Esophagus muscularis mucosa (tissue), 4 donors: ENCODE data around the gene NOX5. TPM values are rescaled to one million over a fixed set of nuclear protein-coding genes. Genes with fewer than 3 reads are reported as not detected.

Experiments used
- DNase-seq: peaks from one replicate; pipeline ENCODE4 v3.0.0-alpha.2; 2017; ENCODE audit errors: extremely low spot score
- H3K27ac ChIP-seq, 4 donors: fragments of 200-600 bp; sonication (generic); replicated peaks in 1 of 4; 1 replicate in 3 of 4; 2 replicates in 1 of 4; pipeline ENCODE4 v1.5.1; 2016 to 2019; ENCODE audit warnings: mild to moderate bottlenecking in 1 of 4
- H3K27me3 ChIP-seq, 4 donors: fragments of 200-600 bp; sonication (generic); one replicate each; pipeline versions ENCODE4 v1.5.1 to v1.6.0; 2016 to 2019
- H3K36me3 ChIP-seq, 4 donors: fragments of 200-600 bp; sonication (generic); one replicate each; pipeline ENCODE4 v1.5.1; 2016 to 2019
- H3K4me1 ChIP-seq, 4 donors: fragments of 200-600 bp; sonication (generic); one replicate each; pipeline ENCODE4 v1.5.1; 2016 to 2019
- H3K4me3 ChIP-seq, 4 donors: fragments of 200-600 bp; sonication (generic); 1 replicate in 2 of 4; 2 replicates in 2 of 4; pipeline ENCODE4 v1.5.1; 2016 to 2019; ENCODE audit warnings: mild to moderate bottlenecking in 4 of 4, moderate library complexity in 1 of 4
- H3K9me3 ChIP-seq, 4 donors: fragments of 200-600 bp; sonication (generic); 1 replicate in 3 of 4; 2 replicates in 1 of 4; pipeline ENCODE4 v1.5.1; 2016 to 2019
- EP300 ChIP-seq: sonication (generic); formaldehyde crosslinking; IDR thresholded peaks from one replicate; pipeline ENCODE4 v1.6.1; 2017; ENCODE audit warnings: antibody characterized with exemption
- POLR2A ChIP-seq: fragments of 450-650 bp; IDR thresholded peaks from one replicate; pipeline ENCODE4 v1.6.1; 2017; ENCODE audit warnings: antibody characterized with exemption, moderate library complexity, mild to moderate bottlenecking, low read depth
- POLR2AphosphoS5 ChIP-seq, 2 donors: sonication (generic); formaldehyde crosslinking; IDR thresholded peaks; one replicate each; pipeline ENCODE4 v1.6.1; 2017; ENCODE audit warnings: antibody characterized with exemption in 2 of 2
- WGBS: methylation state at CpG from one replicate; pipeline ENCODE4 v1.1.5; 2018; 5-methylcytosine and 5-hydroxymethylcytosine counted together
- intact Hi-C: fragments of 100-400 bp; cut with DNase I; formaldehyde crosslinking; loops from one replicate; pipeline ENCODE4 v1.15.1; 2023
- total RNA-seq, 4 donors: library from RNA; depleted of rRNA; stranded (reverse); fragments of >200 nt; gene quantifications; one replicate each; pipeline versions ENCODE4 v1.1.0 to v1.2.1, GENCODE V29; 2016
- TF ChIP-seq, protein P1 (sequence below), 3 experiments: fragments of 200-600 bp in 2 of 3; fragments of 450-650 bp in 1 of 3; sonication (generic) in 2 of 3; IDR thresholded peaks; one replicate each; pipeline ENCODE4 v1.5.1; 2017 to 2019; ENCODE audit warnings: antibody characterized with exemption in 3 of 3, mild to moderate bottlenecking in 2 of 3, moderate library complexity in 1 of 3

Gene NOX5
- total RNA-seq, 4 donors from 2014 or later: under 0.01 to 0.66 (median 0.34) TPM

DNA sequence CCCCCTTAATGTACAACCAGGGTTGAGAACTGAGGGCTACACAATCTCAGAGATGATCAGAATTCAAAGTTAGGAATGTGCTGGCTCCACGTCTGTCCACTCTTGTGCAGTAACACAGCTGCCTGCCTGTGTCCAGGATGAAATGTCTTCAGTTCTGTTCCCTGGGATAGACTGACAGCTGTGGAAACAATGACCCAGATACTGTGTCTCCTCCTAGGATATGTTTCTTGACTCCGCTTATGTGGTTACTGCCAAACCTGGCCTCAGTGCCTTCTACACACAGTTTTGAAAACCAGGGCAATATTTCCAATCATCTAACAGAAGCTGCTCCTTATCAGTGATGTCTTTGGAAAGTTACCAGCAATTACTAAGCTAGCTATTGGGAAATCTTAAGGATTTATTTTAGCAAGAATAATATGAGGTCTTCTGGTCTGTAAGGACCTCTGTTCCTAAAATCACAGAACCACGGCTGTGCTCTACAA, 67.6 kb downstream of the NOX5 start:
- intact Hi-C loops: no loop called here
- peaks cover 0 to 33% (median 25%) of the 10 kb centered on the region in 4 donors for H3K4me1 ChIP-seq
- H3K4me3 ChIP-seq: no peak overlapping the region
- no peaks in the 10 kb centered on the region for H3K36me3 ChIP-seq
- H3K9me3 ChIP-seq: no peaks in the 10 kb centered on the region
- DNase-seq: no peak
- H3K27me3 ChIP-seq: peaks cover 0 to 10% (median 0%) of the 10 kb centered on the region in 4 donors
- 70% methylated on average over 3 of the region's 3 CpGs for WGBS
- TF ChIP-seq POLR2A: no peak
- TF ChIP-seq, protein P1, sequence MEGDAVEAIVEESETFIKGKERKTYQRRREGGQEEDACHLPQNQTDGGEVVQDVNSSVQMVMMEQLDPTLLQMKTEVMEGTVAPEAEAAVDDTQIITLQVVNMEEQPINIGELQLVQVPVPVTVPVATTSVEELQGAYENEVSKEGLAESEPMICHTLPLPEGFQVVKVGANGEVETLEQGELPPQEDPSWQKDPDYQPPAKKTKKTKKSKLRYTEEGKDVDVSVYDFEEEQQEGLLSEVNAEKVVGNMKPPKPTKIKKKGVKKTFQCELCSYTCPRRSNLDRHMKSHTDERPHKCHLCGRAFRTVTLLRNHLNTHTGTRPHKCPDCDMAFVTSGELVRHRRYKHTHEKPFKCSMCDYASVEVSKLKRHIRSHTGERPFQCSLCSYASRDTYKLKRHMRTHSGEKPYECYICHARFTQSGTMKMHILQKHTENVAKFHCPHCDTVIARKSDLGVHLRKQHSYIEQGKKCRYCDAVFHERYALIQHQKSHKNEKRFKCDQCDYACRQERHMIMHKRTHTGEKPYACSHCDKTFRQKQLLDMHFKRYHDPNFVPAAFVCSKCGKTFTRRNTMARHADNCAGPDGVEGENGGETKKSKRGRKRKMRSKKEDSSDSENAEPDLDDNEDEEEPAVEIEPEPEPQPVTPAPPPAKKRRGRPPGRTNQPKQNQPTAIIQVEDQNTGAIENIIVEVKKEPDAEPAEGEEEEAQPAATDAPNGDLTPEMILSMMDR (IDR thresholded peaks at IDR 0.05): no peak
- TF ChIP-seq EP300: no peak
- no peak for TF ChIP-seq POLR2AphosphoS5 (IDR thresholded peaks at IDR 0.05)
- peak overlapping the region; percentile 58 to 73 (median 63) for H3K27ac ChIP-seq

DNA sequence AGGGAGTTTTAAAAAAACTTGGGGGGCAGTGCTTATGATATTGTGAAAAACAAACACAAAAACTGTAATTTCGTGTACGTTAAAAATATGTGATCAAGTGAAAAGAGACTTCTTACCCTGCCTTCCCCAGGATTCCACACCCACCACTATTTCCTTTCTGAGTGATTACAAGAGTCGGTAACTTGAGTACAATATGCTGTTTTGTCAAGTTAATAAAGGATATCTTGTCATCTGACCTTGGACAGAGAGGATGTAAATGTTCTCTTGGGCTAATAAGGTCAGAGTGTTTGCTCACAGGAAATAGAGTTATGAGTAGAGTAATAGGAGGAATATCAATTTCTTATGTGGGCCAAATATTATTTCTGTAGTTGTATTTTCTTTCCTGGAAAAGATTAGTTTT, 68.1 kb downstream of the NOX5 start:
- peak overlapping the region; percentile 58 to 73 (median 63) for H3K27ac ChIP-seq
- no peaks in the 10 kb centered on the region for H3K36me3 ChIP-seq
- H3K4me1 ChIP-seq: peaks cover 0 to 33% (median 25%) of the 10 kb centered on the region in 4 donors
- H3K27me3 ChIP-seq: peaks cover 0 to 14% (median 0%) of the 10 kb centered on the region in 4 donors
- H3K9me3 ChIP-seq: no peaks in the 10 kb centered on the region
- intact Hi-C loops: no loop called here
- H3K4me3 ChIP-seq: no peak overlapping the region
- 49% methylated on average over 3 of the region's 3 CpGs for WGBS
- DNase-seq: no peak
- no peak for TF ChIP-seq POLR2A
- TF ChIP-seq POLR2AphosphoS5 (IDR thresholded peaks at IDR 0.05): no peak
- TF ChIP-seq EP300: no peak
- TF ChIP-seq, protein P1 (IDR thresholded peaks at IDR 0.05): no peak

DNA sequence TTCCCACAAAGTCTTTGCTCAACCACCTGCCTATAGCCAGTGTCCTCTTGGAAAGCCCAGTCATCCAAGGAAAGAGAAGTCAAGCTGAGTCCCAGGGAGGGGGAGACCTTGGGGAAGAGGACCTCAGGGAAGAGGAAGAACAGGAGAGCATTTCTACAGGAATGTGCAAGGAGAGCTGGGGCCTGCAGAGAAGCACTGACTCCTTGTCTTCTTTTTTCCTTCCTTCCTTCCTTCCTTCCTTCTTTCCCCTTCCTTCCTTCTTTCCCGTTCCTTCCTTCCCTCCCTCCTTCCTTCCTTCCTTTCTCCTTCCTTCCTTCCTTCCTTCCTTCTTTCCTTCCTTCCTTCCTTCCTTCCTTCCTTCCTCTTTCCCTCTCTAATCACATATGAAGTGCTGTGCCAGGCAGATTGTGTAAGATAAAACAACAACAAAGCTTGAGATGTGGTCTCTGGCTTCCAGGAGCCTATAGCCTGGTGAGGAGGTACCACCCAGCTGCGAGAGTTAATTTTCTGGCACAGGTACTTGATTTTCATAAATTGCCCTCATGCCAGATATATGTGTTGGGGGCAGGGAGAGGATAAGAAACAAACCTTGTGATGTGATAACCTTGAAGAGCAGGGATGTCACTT, 70.0 kb downstream of the NOX5 start:
- peaks cover 0 to 33% (median 25%) of the 10 kb centered on the region in 4 donors for H3K4me1 ChIP-seq
- intact Hi-C loops: no loop called here
- WGBS: 83% methylated on average over 2 of the region's 2 CpGs

DNA sequence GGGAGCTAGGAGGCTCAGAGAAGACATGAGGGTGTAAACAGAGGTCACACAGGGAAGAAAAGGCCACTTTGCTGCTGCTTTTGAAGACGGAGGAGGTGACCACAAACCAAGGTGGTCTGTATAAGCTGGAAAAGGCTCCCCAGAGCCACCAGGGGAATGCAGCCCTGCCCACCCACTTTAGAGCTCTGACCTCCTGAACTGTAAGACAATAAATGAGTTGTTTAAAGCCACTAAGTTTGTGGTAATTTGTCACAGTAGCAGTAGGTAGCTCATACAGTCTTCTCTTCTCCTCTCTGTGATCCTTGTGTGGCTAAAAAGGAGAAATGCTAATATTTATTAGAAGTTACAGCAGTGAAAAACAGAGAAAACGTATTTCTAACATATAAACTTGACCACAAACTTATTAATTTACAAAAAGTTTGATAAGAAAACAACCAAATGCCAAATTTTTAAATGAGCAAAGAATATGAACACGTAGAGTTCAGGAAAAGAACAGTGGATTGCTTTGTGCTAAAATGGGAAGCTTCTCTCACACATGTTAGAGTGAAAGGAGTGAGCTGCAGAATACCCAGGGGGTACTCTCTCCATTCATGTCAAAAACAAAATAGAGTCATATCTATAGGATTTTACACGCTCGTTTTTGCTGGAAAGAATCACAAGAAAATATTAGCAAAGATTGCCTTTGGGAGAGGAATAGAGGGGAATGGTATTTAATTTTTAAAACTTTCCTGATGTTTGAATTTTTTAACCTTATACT, 71.0 kb downstream of the NOX5 start:
- H3K27me3 ChIP-seq: peaks cover 0 to 32% (median 0%) of the 10 kb centered on the region in 4 donors
- no peak overlapping the region for H3K27ac ChIP-seq
- TF ChIP-seq POLR2A (no peak), POLR2AphosphoS5 (IDR thresholded peaks at IDR 0.05) (no peak), EP300 (no peak)
- TF ChIP-seq, protein P1 (IDR thresholded peaks at IDR 0.05): no peak
- WGBS: 64% methylated on average over 5 of the region's 5 CpGs
- no peaks in the 10 kb centered on the region for H3K36me3 ChIP-seq
- no peaks in the 10 kb centered on the region for H3K9me3 ChIP-seq
- DNase-seq: no peak
- H3K4me1 ChIP-seq: peaks cover 0 to 33% (median 23%) of the 10 kb centered on the region in 4 donors
- intact Hi-C loops: no loop called here
- no peak overlapping the region for H3K4me3 ChIP-seq

More for the DNA sequence above, 70.0 kb downstream of the NOX5 start:
- DNase-seq: no peak
- no peaks in the 10 kb centered on the region for H3K9me3 ChIP-seq
- no peaks in the 10 kb centered on the region for H3K36me3 ChIP-seq
- TF ChIP-seq EP300 (no peak), POLR2A (no peak), POLR2AphosphoS5 (IDR thresholded peaks at IDR 0.05) (no peak)
- TF ChIP-seq, protein P1 (IDR thresholded peaks at IDR 0.05): no peak
- no peak overlapping the region for H3K27ac ChIP-seq
- H3K27me3 ChIP-seq: peaks cover 0 to 23% (median 0%) of the 10 kb centered on the region in 4 donors
- no peak overlapping the region for H3K4me3 ChIP-seq
